ENCODE data around the gene APOL3.

DNA sequence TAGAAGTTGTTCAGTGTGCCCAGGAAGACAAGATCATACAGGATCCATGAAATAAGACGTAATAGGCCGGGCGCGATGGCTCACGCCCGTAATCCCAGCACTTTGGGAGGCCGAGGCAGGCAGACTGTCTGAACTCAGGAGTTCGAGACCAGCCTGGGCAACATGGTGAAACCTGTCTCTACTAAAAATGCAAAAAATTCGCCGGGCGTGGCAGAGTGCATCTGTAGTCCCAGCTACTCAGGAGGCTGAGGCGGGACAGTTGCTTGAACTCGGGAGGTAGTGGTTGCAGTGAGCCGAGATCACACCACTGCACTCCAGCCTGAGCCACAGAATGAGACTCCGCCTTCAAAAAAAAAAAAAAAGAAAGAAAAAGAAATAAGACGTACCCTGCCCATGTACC is 56.7 kb downstream of the APOL3 start:
- TF ChIP-seq, protein P1, sequence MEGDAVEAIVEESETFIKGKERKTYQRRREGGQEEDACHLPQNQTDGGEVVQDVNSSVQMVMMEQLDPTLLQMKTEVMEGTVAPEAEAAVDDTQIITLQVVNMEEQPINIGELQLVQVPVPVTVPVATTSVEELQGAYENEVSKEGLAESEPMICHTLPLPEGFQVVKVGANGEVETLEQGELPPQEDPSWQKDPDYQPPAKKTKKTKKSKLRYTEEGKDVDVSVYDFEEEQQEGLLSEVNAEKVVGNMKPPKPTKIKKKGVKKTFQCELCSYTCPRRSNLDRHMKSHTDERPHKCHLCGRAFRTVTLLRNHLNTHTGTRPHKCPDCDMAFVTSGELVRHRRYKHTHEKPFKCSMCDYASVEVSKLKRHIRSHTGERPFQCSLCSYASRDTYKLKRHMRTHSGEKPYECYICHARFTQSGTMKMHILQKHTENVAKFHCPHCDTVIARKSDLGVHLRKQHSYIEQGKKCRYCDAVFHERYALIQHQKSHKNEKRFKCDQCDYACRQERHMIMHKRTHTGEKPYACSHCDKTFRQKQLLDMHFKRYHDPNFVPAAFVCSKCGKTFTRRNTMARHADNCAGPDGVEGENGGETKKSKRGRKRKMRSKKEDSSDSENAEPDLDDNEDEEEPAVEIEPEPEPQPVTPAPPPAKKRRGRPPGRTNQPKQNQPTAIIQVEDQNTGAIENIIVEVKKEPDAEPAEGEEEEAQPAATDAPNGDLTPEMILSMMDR (IDR thresholded peaks at IDR 0.05), result no peak
- TF ChIP-seq ZFX (IDR thresholded peaks at IDR 0.05; ENCODE audit: borderline replicate concordance), result no peak

All from 22Rv1 (cell line).